HG02759 (cell line): ENCODE measurements around the gene KRT6B.
"Not testable (repeated sequence)": the region's sequence is repeated elsewhere in the genome, so short reads cannot be mapped to it uniquely, and the experiment has no call there.

Experiments
- ATAC-seq: cut with Tn5 transposase; IDR thresholded peaks from one replicate; pipeline ENCODE4 v1.9.1; 2021; ENCODE audit warnings: mild to moderate bottlenecking, moderate library complexity; ENCODE audit not compliant: unreplicated experiment

Gene KRT6B

GRCh38 chr12:52415870-52416750 lies 35.8 kb downstream of the KRT6B start:
- ATAC-seq = no peak

GRCh38 chr12:52414936-52415335 lies 37.0 kb downstream of the KRT6B start:
- no peak for ATAC-seq

GRCh38 chr12:52413782-52414345 lies 38.1 kb downstream of the KRT6B start:
- ATAC-seq = no peak

- no peak for ATAC-seq
These were observed 38.7 kb downstream of the KRT6B start for GRCh38 chr12:52413202-52413601.

- no peak for ATAC-seq
These were observed 40.1 kb downstream of the KRT6B start for GRCh38 chr12:52411815-52412214.

GRCh38 chr12:52410589-52411248 lies 41.2 kb downstream of the KRT6B start:
- not testable (repeated sequence) for ATAC-seq

- no peak for ATAC-seq
These were observed 44.0 kb downstream of the KRT6B start for GRCh38 chr12:52407918-52408317.

GRCh38 chr12:52405922-52406385 lies 46.0 kb downstream of the KRT6B start, which contains the start of gene KRT82:
KRT82 (minus strand) TSS chr12:52406335; CDS start chr12:52406277, 58 bp downstream.
- no peak for ATAC-seq

- ATAC-seq = no peak
These were observed 47.0 kb downstream of the KRT6B start for GRCh38 chr12:52404951-52405350.

GRCh38 chr12:52403561-52403960 lies 48.4 kb downstream of the KRT6B start:
- no peak for ATAC-seq

GRCh38 chr12:52402873-52403540 lies 48.9 kb downstream of the KRT6B start:
- ATAC-seq = no peak

GRCh38 chr12:52402377-52402776 lies 49.6 kb downstream of the KRT6B start:
- ATAC-seq = no peak

- no peak for ATAC-seq
These were observed 50.0 kb downstream of the KRT6B start for GRCh38 chr12:52401926-52402325.

GRCh38 chr12:52401526-52401925 lies 50.4 kb downstream of the KRT6B start:
- no peak for ATAC-seq

- no peak for ATAC-seq
These were observed 51.0 kb downstream of the KRT6B start for GRCh38 chr12:52400906-52401305.

GRCh38 chr12:52399756-52400155 lies 52.2 kb downstream of the KRT6B start:
- no peak for ATAC-seq

GRCh38 chr12:52398176-52398575 lies 53.8 kb downstream of the KRT6B start:
- no peak for ATAC-seq

- ATAC-seq = no peak
These were observed 55.3 kb downstream of the KRT6B start for GRCh38 chr12:52396656-52397055.
